ENCODE data around the gene ADCK2. TPM values are rescaled to one million over a fixed set of nuclear protein-coding genes. Genes with fewer than 3 reads are reported as not detected.

ADCK2 gene
- total and polyA plus RNA-seq, 9 of the 15 experiments (the other 6 are each of a cell fraction or from before 2014, with no cell fraction given) = 0.08 to 14.3 (median 9.7) TPM

DNA sequence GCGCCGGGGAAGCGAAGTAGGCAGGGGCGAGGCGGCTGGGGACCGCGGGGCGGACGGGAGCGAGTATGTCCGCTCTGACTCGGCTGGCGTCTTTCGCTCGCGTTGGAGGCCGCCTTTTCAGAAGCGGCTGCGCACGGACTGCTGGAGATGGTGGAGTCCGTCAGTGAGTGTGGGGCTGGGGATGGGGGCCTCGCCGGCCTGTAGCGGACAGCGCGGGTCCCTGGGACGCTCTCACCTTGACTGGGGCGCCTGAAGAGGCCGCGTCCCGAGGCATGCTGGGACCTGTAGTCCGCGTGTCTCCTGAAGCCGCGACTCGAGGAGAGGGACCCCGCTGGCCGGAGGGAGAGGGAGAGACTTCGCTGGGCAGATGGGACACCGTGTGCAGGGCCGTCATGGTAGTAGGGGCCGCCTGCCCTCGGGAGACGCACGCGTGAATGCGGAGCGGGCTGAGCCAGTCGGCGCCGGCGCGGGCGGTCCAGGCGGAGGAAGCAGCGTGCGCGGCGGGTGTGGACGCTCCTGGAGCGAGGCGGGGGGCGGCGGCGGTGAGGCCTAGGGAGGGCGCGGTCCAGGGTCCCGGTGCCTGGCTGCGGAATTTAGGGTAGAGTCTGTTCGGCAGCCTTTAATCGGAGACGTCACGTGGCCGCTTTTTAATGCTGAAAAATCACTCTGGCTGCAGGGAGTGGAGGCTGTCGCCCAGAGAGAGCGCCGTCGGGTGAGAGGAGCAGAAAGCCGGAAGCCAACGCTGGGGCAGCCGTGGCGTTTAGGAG is 24.1 kb downstream of the ADCK2 start, which contains the start of gene NDUFB2 (continued):
- TF ChIP-seq ZBTB11 (CRISPR knock-in tag; IDR thresholded peaks at IDR 0.05) = peak in 1 of 3 experiments; percentile 83; a peak in 1 of 6 replicates
- TF ChIP-seq NFE2 (IDR thresholded peaks at IDR 0.05; ENCODE audit: low read depth) = no peak
- TF ChIP-seq FOXK1 (CRISPR knock-in tag; IDR thresholded peaks at IDR 0.05; ENCODE audit: borderline replicate concordance) = peak; percentile 87; the same call in 1 of the 2 replicates
- TF ChIP-seq FOS (IDR thresholded peaks at IDR 0.05; ENCODE audit: extremely low read depth, insufficient read length) = no peak
- TF ChIP-seq VEZF1 (CRISPR knock-in tag; IDR thresholded peaks at IDR 0.05) = peak; percentile 59
- TF ChIP-seq ZNF445 (CRISPR knock-in tag; IDR thresholded peaks at IDR 0.05; ENCODE audit: low read depth) = no peak
- 0 out of 2 replicates have a peak, but pooled peaks have one; percentile 57 for TF ChIP-seq GTF2E2 (tag; IDR thresholded peaks at IDR 0.05)
- TF ChIP-seq, protein P1, sequence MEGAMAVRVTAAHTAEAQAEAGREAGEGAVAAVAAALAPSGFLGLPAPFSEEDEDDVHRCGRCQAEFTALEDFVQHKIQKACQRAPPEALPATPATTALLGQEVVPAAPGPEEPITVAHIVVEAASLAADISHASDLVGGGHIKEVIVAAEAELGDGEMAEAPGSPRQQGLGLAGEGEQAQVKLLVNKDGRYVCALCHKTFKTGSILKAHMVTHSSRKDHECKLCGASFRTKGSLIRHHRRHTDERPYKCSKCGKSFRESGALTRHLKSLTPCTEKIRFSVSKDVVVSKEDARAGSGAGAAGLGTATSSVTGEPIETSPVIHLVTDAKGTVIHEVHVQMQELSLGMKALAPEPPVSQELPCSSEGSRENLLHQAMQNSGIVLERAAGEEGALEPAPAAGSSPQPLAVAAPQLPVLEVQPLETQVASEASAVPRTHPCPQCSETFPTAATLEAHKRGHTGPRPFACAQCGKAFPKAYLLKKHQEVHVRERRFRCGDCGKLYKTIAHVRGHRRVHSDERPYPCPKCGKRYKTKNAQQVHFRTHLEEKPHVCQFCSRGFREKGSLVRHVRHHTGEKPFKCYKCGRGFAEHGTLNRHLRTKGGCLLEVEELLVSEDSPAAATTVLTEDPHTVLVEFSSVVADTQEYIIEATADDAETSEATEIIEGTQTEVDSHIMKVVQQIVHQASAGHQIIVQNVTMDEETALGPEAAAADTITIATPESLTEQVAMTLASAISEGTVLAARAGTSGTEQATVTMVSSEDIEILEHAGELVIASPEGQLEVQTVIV (CRISPR knock-in tag; IDR thresholded peaks at IDR 0.05; ENCODE audit: borderline replicate concordance) = no peak
- peak; percentile 84 for TF ChIP-seq ETV1 (tag; conservative IDR thresholded peaks at IDR 0.05; ENCODE audit: low read depth)
